A549 (cell line): ENCODE measurements around the gene GNAS.

Experiments
- BHLHE40 ChIP-seq: IDR thresholded peaks from 2 replicates; pipeline ENCODE4 v1.6.1; 2012; ENCODE audit warnings: low read depth, low read length, inconsistent platforms
- CTCF ChIP-seq: fragments of >200 bp; sonication (Bioruptor Twin); formaldehyde crosslinking; IDR thresholded peaks from 3 replicates; pipeline ENCODE4 v1.5.1; 2016
- E2F6 ChIP-seq: IDR thresholded peaks from 2 replicates; pipeline ENCODE4 v1.6.1; 2012; ENCODE audit warnings: low read depth, borderline replicate concordance
- MAZ ChIP-seq: fragments of 150-350 bp; IDR thresholded peaks from 2 replicates; pipeline ENCODE4 v1.6.1; 2014; ENCODE audit warnings: antibody characterized with exemption, low read depth, low read length, borderline replicate concordance
- POLR2A ChIP-seq: IDR thresholded peaks from 2 replicates; pipeline ENCODE4 v1.6.1; 2012; ENCODE audit warnings: mild to moderate bottlenecking, low read length
- ZFP36 ChIP-seq: fragments of 450-650 bp; IDR thresholded peaks from 2 replicates; pipeline ENCODE4 v1.6.1; 2014; ENCODE audit warnings: borderline replicate concordance; ENCODE audit not compliant: partially characterized antibody

- no peak for TF ChIP-seq MAZ
- no peak for TF ChIP-seq POLR2A
- TF ChIP-seq CTCF, result no peak
- TF ChIP-seq ZFP36, result no peak
- no peak for TF ChIP-seq BHLHE40
- TF ChIP-seq E2F6, result no peak
Measured at GRCh38 chr20:58884966-58885365, 32.5 kb downstream of the GNAS start.
